ENCODE results near the gene NT5C1A. TPM values are rescaled to one million over a fixed set of nuclear protein-coding genes. Genes with fewer than 3 reads are reported as not detected.

NT5C1A gene
- polyA plus RNA-seq, 1 experiment = not detected

DNA sequence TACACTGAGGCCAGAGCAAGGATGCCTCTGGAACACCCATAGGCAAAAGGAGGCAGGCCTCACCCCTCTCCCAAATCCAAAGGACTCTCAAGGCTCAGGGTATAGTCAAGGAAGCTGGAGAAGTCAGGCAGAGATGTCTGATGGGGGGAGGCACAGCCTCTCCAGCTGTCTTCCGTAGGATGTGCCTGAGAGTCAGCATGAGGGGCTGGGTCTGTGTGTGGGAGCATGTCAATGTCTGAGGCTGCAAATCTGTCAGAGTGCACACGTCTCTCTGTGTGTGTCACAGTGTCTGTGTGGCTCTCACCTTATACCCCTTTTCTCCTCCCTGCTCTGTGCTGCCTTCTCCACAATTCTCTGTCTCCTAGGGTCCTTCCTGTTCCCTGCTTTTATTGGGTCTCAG lies 15.3 kb upstream of the NT5C1A start:
- DNase-seq (ENCODE audit: low read depth) = no peak
- TF ChIP-seq, protein P1, sequence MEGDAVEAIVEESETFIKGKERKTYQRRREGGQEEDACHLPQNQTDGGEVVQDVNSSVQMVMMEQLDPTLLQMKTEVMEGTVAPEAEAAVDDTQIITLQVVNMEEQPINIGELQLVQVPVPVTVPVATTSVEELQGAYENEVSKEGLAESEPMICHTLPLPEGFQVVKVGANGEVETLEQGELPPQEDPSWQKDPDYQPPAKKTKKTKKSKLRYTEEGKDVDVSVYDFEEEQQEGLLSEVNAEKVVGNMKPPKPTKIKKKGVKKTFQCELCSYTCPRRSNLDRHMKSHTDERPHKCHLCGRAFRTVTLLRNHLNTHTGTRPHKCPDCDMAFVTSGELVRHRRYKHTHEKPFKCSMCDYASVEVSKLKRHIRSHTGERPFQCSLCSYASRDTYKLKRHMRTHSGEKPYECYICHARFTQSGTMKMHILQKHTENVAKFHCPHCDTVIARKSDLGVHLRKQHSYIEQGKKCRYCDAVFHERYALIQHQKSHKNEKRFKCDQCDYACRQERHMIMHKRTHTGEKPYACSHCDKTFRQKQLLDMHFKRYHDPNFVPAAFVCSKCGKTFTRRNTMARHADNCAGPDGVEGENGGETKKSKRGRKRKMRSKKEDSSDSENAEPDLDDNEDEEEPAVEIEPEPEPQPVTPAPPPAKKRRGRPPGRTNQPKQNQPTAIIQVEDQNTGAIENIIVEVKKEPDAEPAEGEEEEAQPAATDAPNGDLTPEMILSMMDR (IDR thresholded peaks at IDR 0.05; ENCODE audit: insufficient read depth, low read depth, low read length) = no peak
- Histone ChIP-seq H3K4me3 (ENCODE audit: low read depth, low read length) (no peak overlapping the region), H3K36me3 (ENCODE audit: control insufficient read depth, insufficient read depth, low read length) (no peaks in the 10 kb centered on the region), H3K27me3 (ENCODE audit: control insufficient read depth, insufficient read depth, low read length) (peaks cover 51% of the 10 kb centered on the region)
- CTCF ChIA-PET = no interaction called here
- POLR2A ChIA-PET = no interaction called here

GRCh38 chr1:39685071-39685470 lies 13.2 kb upstream of the NT5C1A start:
- Histone ChIP-seq H3K36me3 (ENCODE audit: control insufficient read depth, insufficient read depth, low read length) (no peaks in the 10 kb centered on the region), H3K27me3 (ENCODE audit: control insufficient read depth, insufficient read depth, low read length) (peaks cover 48% of the 10 kb centered on the region), H3K4me3 (ENCODE audit: low read depth, low read length) (no peak overlapping the region)
- POLR2A ChIA-PET = no interaction called here
- TF ChIP-seq, protein P1 (IDR thresholded peaks at IDR 0.05; ENCODE audit: insufficient read depth, low read depth, low read length) = no peak
- DNase-seq (ENCODE audit: low read depth) = no peak
- CTCF ChIA-PET = interaction anchor here (1.9 kb wide), 1 partner anchor 31 kb away, joined by 4 read pairs; no protein-coding TSS in a partner anchor

DNA sequence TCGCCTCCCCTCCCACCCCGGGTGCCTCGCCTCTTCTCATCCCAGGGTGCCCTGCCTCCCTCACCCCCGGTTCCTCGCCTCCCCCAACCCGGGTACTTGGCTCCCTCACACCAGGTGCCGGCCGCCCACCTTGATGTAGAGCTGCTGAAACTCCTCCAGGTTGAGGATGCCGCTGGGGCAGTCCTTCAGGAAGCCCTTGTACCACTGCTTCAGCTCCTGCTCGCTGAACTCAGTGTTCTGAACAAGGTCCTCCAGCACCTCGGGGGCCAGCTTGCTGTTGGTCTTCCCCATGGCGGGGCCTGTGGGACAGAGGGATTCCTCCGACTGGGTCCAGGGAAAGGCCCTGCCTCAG lies 12.4 kb upstream of the NT5C1A start:
- Histone ChIP-seq H3K27me3 (ENCODE audit: control insufficient read depth, insufficient read depth, low read length) (peaks cover 42% of the 10 kb centered on the region), H3K4me3 (ENCODE audit: low read depth, low read length) (no peak overlapping the region), H3K36me3 (ENCODE audit: control insufficient read depth, insufficient read depth, low read length) (no peaks in the 10 kb centered on the region)
- POLR2A ChIA-PET = no interaction called here
- CTCF ChIA-PET = interaction anchor here (1.9 kb wide), 1 partner anchor 31 kb away, joined by 4 read pairs; no protein-coding TSS in a partner anchor
- TF ChIP-seq, protein P1 (IDR thresholded peaks at IDR 0.05; ENCODE audit: insufficient read depth, low read depth, low read length) = no peak
- DNase-seq (ENCODE audit: low read depth) = no peak

DNA sequence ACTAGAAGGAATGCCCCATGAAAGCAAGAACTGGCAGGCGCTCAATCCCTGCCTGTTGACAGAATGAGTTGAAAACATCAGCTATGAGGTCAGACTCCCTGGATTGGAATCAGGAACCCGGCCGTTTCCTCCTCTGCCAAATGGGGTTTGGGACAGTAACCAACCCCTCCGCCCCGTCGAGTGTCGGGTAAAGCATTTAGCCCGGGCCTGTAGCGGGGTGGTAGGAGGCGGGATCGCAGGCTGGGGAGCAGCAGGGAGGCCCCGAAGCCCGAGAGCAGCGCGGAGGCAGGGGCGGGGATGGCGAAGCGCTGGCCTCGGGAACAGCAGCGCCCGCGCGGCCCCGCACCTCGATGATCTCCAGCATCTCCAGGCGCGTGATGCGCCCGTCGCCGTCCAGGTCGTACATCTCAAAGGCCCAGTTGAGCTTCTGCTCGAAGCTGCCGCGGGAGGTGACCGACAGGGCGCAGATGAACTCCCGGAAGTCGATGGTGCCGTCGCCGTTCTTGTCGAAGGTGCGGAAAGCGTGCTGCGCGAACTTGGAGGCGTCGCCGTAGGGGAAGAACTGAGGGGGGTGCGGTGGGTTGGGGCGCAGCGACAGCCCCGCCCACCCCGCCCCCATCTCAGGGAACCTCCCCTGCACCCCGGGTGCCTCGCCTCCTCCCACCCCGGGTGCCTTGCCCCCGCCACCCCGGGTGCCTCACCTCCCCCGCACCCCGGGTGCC lies 11.8 kb upstream of the NT5C1A start:
- TF ChIP-seq, protein P1 (IDR thresholded peaks at IDR 0.05; ENCODE audit: insufficient read depth, low read depth, low read length) = no peak
- ChIA-PET CTCF (interaction anchor here (1.9 kb wide), 1 partner anchor 30 kb away, joined by 4 read pairs; no protein-coding TSS in a partner anchor), POLR2A (no interaction called here)
- no peaks in the 10 kb centered on the region for H3K36me3 ChIP-seq (ENCODE audit: control insufficient read depth, insufficient read depth, low read length)
- H3K27me3 ChIP-seq (ENCODE audit: control insufficient read depth, insufficient read depth, low read length) = peaks cover 41% of the 10 kb centered on the region
- H3K4me3 ChIP-seq (ENCODE audit: low read depth, low read length) = no peak overlapping the region
- no peak for DNase-seq (ENCODE audit: low read depth)

DNA sequence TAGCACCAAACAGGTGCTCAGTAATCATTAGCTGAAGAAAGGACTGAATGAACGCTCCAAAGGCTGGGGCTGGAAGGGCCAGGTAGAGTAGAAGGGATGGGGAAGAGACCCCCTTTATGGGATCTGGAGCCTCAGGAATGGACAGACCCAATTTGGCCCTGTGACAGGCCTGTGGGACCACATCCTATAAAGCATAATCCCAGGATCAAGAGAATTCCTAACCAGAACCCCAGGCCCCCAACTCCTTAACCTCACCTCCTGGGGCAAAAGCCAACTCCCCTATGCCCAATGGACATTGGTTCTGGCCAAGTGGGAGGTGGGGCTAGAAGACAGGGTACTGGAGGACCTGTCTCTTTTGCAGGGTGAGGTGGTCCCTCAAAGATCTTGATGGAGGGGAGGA lies 10.1 kb upstream of the NT5C1A start:
- Histone ChIP-seq H3K4me3 (ENCODE audit: low read depth, low read length) (no peak overlapping the region), H3K36me3 (ENCODE audit: control insufficient read depth, insufficient read depth, low read length) (no peaks in the 10 kb centered on the region), H3K27me3 (ENCODE audit: control insufficient read depth, insufficient read depth, low read length) (peaks cover 35% of the 10 kb centered on the region)
- TF ChIP-seq, protein P1 (IDR thresholded peaks at IDR 0.05; ENCODE audit: insufficient read depth, low read depth, low read length) = no peak
- ChIA-PET POLR2A (no interaction called here), CTCF (interaction anchor here (1.2 to 2.3 kb wide), 3 partner anchors 10 to 28 kb away, joined by 3 to 11 read pairs (median 10); partner anchors contain the start of gene NT5C1A)
- DNase-seq (ENCODE audit: low read depth) = no peak

Measured in BJ (cell line).